Subcutaneous abdominal adipose tissue (tissue), 5 donors: ENCODE data around the gene NCOA6.

Source experiments
- H3K27ac ChIP-seq: one replicate; pipeline ENCODE4 v1.7.0; 2013; ENCODE audit warnings: low read depth, mild to moderate bottlenecking, inconsistent platforms, low read length, moderate library complexity
- H3K27me3 ChIP-seq, 5 donors: one replicate each; pipeline ENCODE4 v1.7.0; 2013; ENCODE audit warnings: low read length in 5 of 5, inconsistent platforms in 1 of 5; ENCODE audit not compliant: control insufficient read depth in 5 of 5, insufficient read depth in 4 of 5
- H3K36me3 ChIP-seq, 5 donors: one replicate each; pipeline ENCODE4 v1.7.0; 2013; ENCODE audit warnings: low read length in 5 of 5; ENCODE audit not compliant: control insufficient read depth in 5 of 5, insufficient read depth in 5 of 5
- H3K4me1 ChIP-seq, 5 donors: one replicate each; pipeline ENCODE4 v1.7.0; 2013; ENCODE audit warnings: low read length in 5 of 5, mild to moderate bottlenecking in 3 of 5, moderate library complexity in 1 of 5; ENCODE audit not compliant: control insufficient read depth in 5 of 5, insufficient read depth in 5 of 5
- H3K4me3 ChIP-seq, 5 donors: one replicate each; pipeline ENCODE4 v1.7.0; 2013; ENCODE audit warnings: low read length in 5 of 5, low read depth in 1 of 5
- H3K9ac ChIP-seq, 5 donors: one replicate each; pipeline ENCODE4 v1.7.0; 2013; ENCODE audit warnings: low read length in 5 of 5, mild to moderate bottlenecking in 4 of 5, moderate library complexity in 3 of 5
- H3K9me3 ChIP-seq, 5 donors: one replicate each; pipeline ENCODE4 v1.7.0; 2013; ENCODE audit warnings: low read length in 5 of 5; ENCODE audit not compliant: control insufficient read depth in 5 of 5
- donor health status: healthy.
- donor health status: healthy.
- donor health status: healthy.
- donor health status: healthy.
- donor health status: healthy.

The NCOA6 gene

DNA sequence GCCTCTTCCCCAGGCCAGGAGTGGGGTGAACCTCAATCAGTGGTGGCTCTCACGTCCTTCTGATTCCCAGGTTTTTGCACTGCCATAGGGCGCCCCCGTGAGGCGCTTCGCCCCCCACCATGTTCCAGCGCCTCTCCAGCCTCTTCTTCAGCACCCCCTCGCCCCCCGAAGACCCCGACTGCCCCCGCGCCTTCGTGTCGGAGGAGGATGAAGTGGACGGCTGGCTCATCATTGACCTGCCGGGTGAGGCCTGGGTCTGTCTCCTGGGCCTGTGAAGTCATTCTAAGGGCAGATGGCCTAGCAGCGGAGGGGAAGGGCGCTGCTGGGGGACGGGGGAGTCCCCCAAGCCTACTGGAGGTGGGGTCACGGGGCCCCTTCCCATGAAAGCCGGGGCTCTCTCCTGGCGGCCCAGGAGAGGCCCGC is 116.8 kb downstream of the NCOA6 start:
- Histone ChIP-seq H3K4me1 (peaks cover 3 to 42% (median 34%) of the 10 kb centered on the region in 5 donors), H3K27me3 (no peaks in the 10 kb centered on the region), H3K9me3 (no peaks in the 10 kb centered on the region), H3K9ac (peak overlapping the region in 3 of 5 donors; percentile 64 to 87 (median 65)), H3K4me3 (peak overlapping the region in 4 of 5 donors; percentile 72 to 80 (median 74)), H3K27ac (peak overlapping the region; percentile 90), H3K36me3 (peaks cover 0 to 23% (median 12%) of the 10 kb centered on the region in 5 donors)

DNA sequence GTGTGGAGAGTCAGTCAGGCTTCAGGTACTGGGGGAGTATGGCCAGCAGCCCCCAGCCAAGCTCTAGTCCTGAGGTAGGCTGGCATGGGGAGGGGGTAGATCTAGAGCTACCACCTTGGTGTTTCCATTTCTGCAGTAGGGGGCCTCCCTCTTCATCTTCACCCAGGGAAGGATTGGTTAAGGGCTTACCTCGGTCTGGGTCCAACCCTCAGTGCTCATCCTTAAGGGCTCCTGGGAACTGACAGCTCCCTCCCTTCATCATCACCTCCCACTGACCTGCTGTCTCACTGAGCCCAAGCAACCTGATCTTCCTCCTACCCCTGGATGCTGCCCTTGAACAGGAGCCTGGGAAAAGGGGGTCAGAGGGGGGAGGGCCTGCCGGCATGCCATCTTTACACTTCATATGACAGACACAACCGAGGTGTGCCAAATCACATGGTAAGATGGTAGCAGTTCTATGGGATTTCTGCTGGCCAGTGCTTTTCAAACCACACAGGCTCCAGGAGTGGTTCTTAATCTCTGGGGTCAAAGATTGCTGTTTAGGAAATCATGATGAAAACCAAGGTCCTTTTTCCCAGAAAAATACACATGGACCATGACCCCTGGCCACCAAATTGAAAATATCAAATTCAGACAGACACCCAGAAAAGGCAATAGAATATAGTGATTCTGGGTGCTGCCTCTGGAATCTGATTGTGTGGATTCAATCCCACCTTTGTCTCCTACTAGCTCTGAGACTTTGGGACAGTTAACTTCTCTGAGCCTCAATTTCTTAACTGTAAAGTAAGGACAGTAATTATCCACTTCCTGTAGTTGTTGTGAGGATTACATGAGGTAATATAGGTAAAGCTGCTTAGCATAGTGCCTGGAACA is 118.3 kb downstream of the NCOA6 start:
- Histone ChIP-seq H3K27ac (peak overlapping the region; percentile 90), H3K27me3 (no peaks in the 10 kb centered on the region), H3K36me3 (peaks cover 0 to 9% (median 2%) of the 10 kb centered on the region in 5 donors), H3K4me1 (peaks cover 7 to 48% (median 42%) of the 10 kb centered on the region in 5 donors), H3K9me3 (no peaks in the 10 kb centered on the region), H3K4me3 (no peak overlapping the region), H3K9ac (no peak overlapping the region)

DNA sequence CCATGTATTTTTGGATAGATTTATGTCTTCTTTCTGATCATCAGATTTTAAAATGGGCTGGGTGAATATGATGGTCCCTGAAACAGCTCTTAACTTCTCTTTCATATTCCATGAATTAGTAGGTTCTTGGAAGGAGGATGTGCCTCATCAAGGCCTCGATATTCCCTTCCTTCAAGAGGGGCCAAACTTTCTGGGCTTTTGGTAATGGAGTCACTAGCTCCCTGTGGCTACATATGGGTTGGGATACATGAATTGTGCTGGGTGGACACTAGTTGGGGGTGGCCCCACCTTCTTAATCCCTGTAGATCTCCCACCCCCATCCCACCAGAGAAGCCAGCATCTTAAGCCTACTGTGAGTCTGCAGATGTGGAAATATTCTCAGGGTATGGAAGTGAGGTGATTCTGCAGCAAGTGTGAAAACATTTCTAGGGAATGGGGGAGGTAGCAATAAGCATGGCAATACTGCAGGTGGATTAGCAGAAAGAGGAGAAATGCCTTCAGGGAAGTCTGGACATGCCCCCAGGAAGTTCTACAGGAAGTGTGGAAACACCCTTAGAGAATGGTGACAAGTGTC is 119.1 kb downstream of the NCOA6 start:
- Histone ChIP-seq H3K9ac (peak overlapping the region in 3 of 5 donors; percentile 4 to 26 (median 16)), H3K4me1 (peaks cover 7 to 48% (median 42%) of the 10 kb centered on the region in 5 donors)

DNA sequence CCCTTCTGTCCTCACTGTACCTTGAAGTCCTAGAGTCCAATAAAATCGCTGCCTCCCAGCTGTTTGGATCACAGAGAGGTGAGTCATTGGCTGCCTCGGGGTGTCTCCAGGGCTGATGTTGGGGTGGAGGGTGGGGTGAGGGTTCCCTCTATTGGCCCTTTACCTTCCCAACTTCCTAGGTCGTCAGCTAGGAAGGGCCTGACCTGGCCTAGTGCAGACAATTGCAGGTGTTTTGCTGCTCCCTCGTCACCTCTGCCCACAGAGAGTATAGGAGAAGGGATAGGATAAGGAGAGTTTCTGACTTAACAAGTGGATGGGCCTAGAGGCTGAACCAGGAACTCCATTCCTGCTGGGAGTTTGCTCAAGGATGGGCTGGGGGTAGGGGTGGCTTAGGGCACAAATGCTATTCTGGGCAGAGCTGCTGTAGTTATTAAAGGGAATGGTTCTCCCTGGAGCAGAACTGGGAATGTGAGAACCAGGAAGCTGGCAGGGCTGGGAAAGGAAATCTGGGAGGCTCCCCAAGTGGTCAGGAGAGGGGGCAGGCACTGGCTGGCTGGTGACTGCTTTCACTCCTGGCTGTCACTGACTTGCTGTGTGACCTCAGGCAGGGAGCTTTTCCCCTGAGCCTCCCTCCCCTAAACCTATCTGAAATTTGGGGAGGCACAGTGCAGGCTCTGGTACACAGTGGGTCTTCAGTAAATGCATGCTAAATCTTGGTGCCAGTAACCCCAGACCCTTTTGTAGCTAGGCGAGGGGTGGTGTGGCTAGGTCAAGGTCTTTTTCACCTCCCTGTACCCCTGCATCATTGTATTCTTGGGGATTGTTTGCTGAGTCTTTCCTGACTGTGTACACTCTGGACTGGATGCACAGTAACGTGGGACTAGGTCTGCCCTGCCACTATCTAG is 119.8 kb downstream of the NCOA6 start:
- peak overlapping the region; percentile 70 to 87 (median 82) for H3K4me3 ChIP-seq
- H3K4me1 ChIP-seq, result peaks cover 7 to 48% (median 42%) of the 10 kb centered on the region in 5 donors
- no peaks in the 10 kb centered on the region for H3K36me3 ChIP-seq
- H3K9ac ChIP-seq, result peak overlapping the region; percentile 12 to 87 (median 79)
- H3K27me3 ChIP-seq, result no peaks in the 10 kb centered on the region
- H3K27ac ChIP-seq, result peak overlapping the region; percentile 96
- no peaks in the 10 kb centered on the region for H3K9me3 ChIP-seq

More for the DNA sequence above, 119.1 kb downstream of the NCOA6 start:
- no peak overlapping the region for H3K4me3 ChIP-seq
- no peaks in the 10 kb centered on the region for H3K27me3 ChIP-seq
- peaks cover 0 to 3% (median 2%) of the 10 kb centered on the region in 5 donors for H3K36me3 ChIP-seq
- H3K27ac ChIP-seq, result peak overlapping the region; percentile 96
- H3K9me3 ChIP-seq, result no peaks in the 10 kb centered on the region

GRCh38 chr20:34705008-34705396 is 120.4 kb downstream of the NCOA6 start:
- Histone ChIP-seq H3K4me3 (peak overlapping the region; percentile 70 to 87 (median 82)), H3K36me3 (no peaks in the 10 kb centered on the region), H3K4me1 (peaks cover 7 to 42% (median 35%) of the 10 kb centered on the region in 5 donors)

DNA sequence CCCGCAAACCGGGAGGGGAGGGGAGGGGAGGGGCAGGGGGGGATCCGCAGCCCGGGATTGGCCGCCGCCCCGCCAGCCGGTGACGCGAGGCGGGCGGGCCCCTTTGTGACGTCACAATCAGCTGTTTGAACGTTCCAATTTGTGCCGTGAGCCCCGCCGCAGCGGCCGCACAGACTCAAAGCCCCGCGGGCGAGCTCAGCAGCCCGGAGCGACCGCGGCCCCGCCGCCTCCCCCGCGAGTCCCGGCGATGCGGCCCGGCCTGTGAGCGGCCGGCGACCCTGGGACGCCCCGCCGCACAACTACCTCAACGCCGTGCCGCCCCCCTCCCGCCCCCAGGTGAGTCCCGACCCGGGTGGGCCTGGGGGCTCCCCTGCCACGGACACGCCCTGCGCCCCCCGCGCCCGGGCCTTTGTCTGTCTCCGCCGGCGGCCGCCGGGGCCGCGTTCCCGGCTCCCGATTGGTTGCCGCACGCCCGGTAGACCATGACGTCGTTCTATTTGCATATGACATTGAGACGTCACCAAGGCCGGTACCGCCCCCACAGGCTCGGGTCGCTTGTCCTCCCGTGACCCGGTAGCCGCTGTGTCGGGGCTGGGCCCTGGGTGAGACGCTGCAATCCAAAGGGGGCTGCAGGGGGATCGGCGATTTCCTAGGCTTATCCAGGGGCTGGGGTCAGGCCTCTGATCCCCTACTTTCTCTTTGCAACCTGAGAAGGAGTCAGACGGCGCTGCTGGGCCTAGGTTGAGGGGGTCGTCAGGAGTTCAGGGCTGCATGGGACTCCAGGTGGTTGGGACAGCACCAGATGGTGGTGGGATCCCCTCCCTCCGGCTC is 121.1 kb downstream of the NCOA6 start, which contains the start of gene TP53INP2:
TP53INP2 (plus strand) TSS at position 168 of the 831 bp plus-strand sequence. CDS start 4,396 bp downstream, outside the sequence.
- peaks cover 7 to 37% (median 33%) of the 10 kb centered on the region in 5 donors for H3K4me1 ChIP-seq
- H3K4me3 ChIP-seq, result peak within 1 kb of the TSS; percentile 86 to 98 (median 87)
- H3K9ac ChIP-seq, result peak within 1 kb of the TSS; percentile 69 to 88 (median 87)
- H3K27ac ChIP-seq, result peak within 1 kb of the TSS; percentile 96
- H3K36me3 ChIP-seq, result no peaks in the 10 kb centered on the region
- no peaks in the 10 kb centered on the region for H3K27me3 ChIP-seq
- H3K9me3 ChIP-seq, result no peaks in the 10 kb centered on the region

More at GRCh38 chr20:34705008-34705396, 120.4 kb downstream of the NCOA6 start:
- Histone ChIP-seq H3K27me3 (no peaks in the 10 kb centered on the region), H3K9me3 (no peaks in the 10 kb centered on the region), H3K9ac (peak overlapping the region; percentile 12 to 87 (median 79)), H3K27ac (peak overlapping the region; percentile 96)

- Histone ChIP-seq H3K36me3 (no peaks in the 10 kb centered on the region), H3K9me3 (no peaks in the 10 kb centered on the region), H3K27me3 (no peaks in the 10 kb centered on the region), H3K9ac (peak overlapping the region; percentile 69 to 88 (median 87)), H3K4me3 (peak overlapping the region; percentile 86 to 98 (median 87)), H3K27ac (peak overlapping the region; percentile 96), H3K4me1 (peaks cover 7 to 29% (median 25%) of the 10 kb centered on the region in 5 donors)
Observed at GRCh38 chr20:34703424-34704176, 121.9 kb downstream of the NCOA6 start.

DNA sequence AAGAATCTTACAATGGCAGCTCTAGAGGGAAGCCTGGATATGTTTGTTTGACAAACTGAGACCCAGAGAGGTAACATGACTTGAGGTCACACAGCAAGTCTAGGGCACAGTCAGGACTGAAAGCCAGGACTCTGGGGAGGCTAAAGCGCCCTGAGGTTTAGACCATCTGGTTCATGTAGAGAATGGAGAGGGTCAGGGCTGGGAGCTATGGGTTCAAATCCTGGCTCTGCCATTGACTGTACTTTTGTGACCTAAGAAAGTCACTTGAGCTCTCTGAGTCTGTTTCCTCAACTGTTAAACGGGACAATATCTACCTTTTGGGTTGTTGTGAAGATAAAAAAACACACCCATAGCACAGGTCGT is 122.4 kb downstream of the NCOA6 start:
- Histone ChIP-seq H3K27ac (no peak overlapping the region), H3K4me3 (peak overlapping the region in 4 of 5 donors; percentile 87 to 98 (median 88)), H3K9ac (peak overlapping the region in 1 of 5 donors; percentile 88)

More for the DNA sequence above, 122.4 kb downstream of the NCOA6 start:
- Histone ChIP-seq H3K4me1 (peaks cover 7 to 29% (median 23%) of the 10 kb centered on the region in 5 donors), H3K9me3 (no peaks in the 10 kb centered on the region), H3K27me3 (no peaks in the 10 kb centered on the region), H3K36me3 (no peaks in the 10 kb centered on the region)
